Hepatocyte (in vitro differentiated cells): ENCODE data around the gene PAX5.

ENCODE experiments used
- CTCF ChIP-seq: fragments of 200-600 bp; sonication (generic); IDR thresholded peaks from 2 replicates; pipeline ENCODE4 v1.5.1; 2016; ENCODE audit warnings: antibody characterized with exemption, mild to moderate bottlenecking; ENCODE audit not compliant: poor library complexity
- EZH2 ChIP-seq: fragments of 200-600 bp; sonication (generic); IDR thresholded peaks from 2 replicates; pipeline ENCODE4 v1.6.1; 2016; ENCODE audit warnings: antibody characterized with exemption, mild to moderate bottlenecking, borderline replicate concordance
- EZH2phosphoT487 ChIP-seq: fragments of 200-600 bp; sonication (generic); IDR thresholded peaks from one replicate; pipeline ENCODE4 v1.6.1; 2018; ENCODE audit warnings: antibody characterized with exemption, mild to moderate bottlenecking, low read depth, moderate library complexity; ENCODE audit not compliant: unreplicated experiment, severe bottlenecking

- TF ChIP-seq EZH2phosphoT487 (no peak), CTCF (no peak), EZH2 (no peak)
Observed at GRCh38 chr9:36893911-36894310, 140.2 kb downstream of the PAX5 start.
